ENCODE data around the gene EFNA5. TPM values are rescaled to one million over a fixed set of nuclear protein-coding genes. Genes with fewer than 3 reads are reported as not detected.

The EFNA5 gene
- polyA plus RNA-seq, 1 of the 3 experiments (the other 2 are of a cell fraction), result 0.81 TPM

- no peak for TF ChIP-seq REST (IDR thresholded peaks at IDR 0.05; ENCODE audit: low read depth, low read length)
- no peak for TF ChIP-seq ELF1 (IDR thresholded peaks at IDR 0.05)
- TF ChIP-seq FOXJ3 (CRISPR knock-in tag; IDR thresholded peaks at IDR 0.05), result no peak
- TF ChIP-seq FOXM1 (IDR thresholded peaks at IDR 0.05; ENCODE audit: low read depth), result no peak
- TF ChIP-seq POLR2AphosphoS5 (IDR thresholded peaks at IDR 0.05; ENCODE audit: low read depth, low read length), result no peak
Observed at GRCh38 chr5:107572715-107573368, 97.9 kb downstream of the EFNA5 start (continued).

- peak overlapping the region; percentile 90 for H2AFZ ChIP-seq (ENCODE audit: low read depth)
- peak; percentile 75 for DNase-seq
- no peaks in the 10 kb centered on the region for H3K79me2 ChIP-seq (ENCODE audit: insufficient read depth)
- H3K4me3 ChIP-seq (ENCODE audit: low read depth in 2 of 2, low read length in 1 of 2), result peak overlapping the region; percentile 22 to 56
- no peaks in the 10 kb centered on the region for H3K36me3 ChIP-seq (replicated peaks in 1 of 2; ENCODE audit: control insufficient read depth in 1 of 2, insufficient read depth in 2 of 2, low read length in 1 of 2)
- no peaks in the 10 kb centered on the region for H3K9me3 ChIP-seq
- ChIA-PET CTCF (interaction anchor here (0.6 to 4.2 kb wide), 44 partner anchors 10 to 358 kb away, joined by 3 to 42 read pairs (median 4); no protein-coding TSS in a partner anchor), POLR2A (interaction anchor here (0.7 to 2.7 kb wide), 5 partner anchors 34 to 98 kb away, joined by 3 to 8 read pairs (median 4); no protein-coding TSS in a partner anchor)
- WGBS (ENCODE audit: low lambda C conversion rate), result 15% methylated on average over 26 of the region's 26 CpGs
- H3K27ac ChIP-seq (ENCODE audit: low read depth in 2 of 2, low read length in 1 of 2), result peak overlapping the region in 1 of 2 experiments; percentile 39; a peak in 1 of 4 replicates
- 0 out of 2 replicates have a peak overlapping the region, but pooled peaks have one; percentile 16 for H3K9ac ChIP-seq
- H4K20me1 ChIP-seq (ENCODE audit: insufficient read depth), result no peaks in the 10 kb centered on the region
- no peaks in the 10 kb centered on the region for H3F3A ChIP-seq (replicated peaks; ENCODE audit: insufficient read depth)
- no peaks in the 10 kb centered on the region for H3K27me3 ChIP-seq (ENCODE audit: insufficient read depth)
- no peaks in the 10 kb centered on the region for H3K9me2 ChIP-seq
- peaks cover 6 to 22% of the 10 kb centered on the region in 2 experiments; a peak in 3 of 4 replicates for H3K4me1 ChIP-seq (ENCODE audit: control insufficient read depth in 1 of 2, insufficient read depth in 2 of 2, low read depth in 1 of 2, low read length in 1 of 2)
- peak overlapping the region; percentile 82 for H3K4me2 ChIP-seq
- no peak for TF ChIP-seq ELF1 (IDR thresholded peaks at IDR 0.05)
- no peak for TF ChIP-seq RFX5 (IDR thresholded peaks at IDR 0.05; ENCODE audit: low read length)
- TF ChIP-seq YY1 (IDR thresholded peaks at IDR 0.05; ENCODE audit: low read depth), result no peak
- TF ChIP-seq IRF3 (IDR thresholded peaks at IDR 0.05; ENCODE audit: low read depth, low read length), result no peak
- TF ChIP-seq NFIC (IDR thresholded peaks at IDR 0.05; ENCODE audit: borderline replicate concordance), result peak; percentile 96
- TF ChIP-seq RCOR1 (IDR thresholded peaks at IDR 0.05; ENCODE audit: low read length), result peak; percentile 37; the same call in 1 of the 2 replicates
- no peak for TF ChIP-seq EZH2phosphoT487 (IDR thresholded peaks at IDR 0.05; ENCODE audit: borderline replicate concordance, low read depth)
- peak; percentile 25; the same call in 1 of the 2 replicates for TF ChIP-seq MAX (IDR thresholded peaks at IDR 0.05; ENCODE audit: low read depth)
- TF ChIP-seq CHD2 (IDR thresholded peaks at IDR 0.05; ENCODE audit: low read length, partially characterized antibody), result no peak
- peak; percentile 24; the same call in 1 of the 2 replicates for TF ChIP-seq MXI1 (IDR thresholded peaks at IDR 0.05; ENCODE audit: low read depth, low read length)
- TF ChIP-seq EP300 (IDR thresholded peaks at IDR 0.05; ENCODE audit: borderline replicate concordance in 1 of 2, low read depth in 1 of 2, low read length in 1 of 2), result peak in 1 of 2 experiments; percentile 13; a peak in 1 of 4 replicates
- no peak for TF ChIP-seq USF1 (IDR thresholded peaks at IDR 0.05; ENCODE audit: borderline replicate concordance, low read depth)
- no peak for TF ChIP-seq TAF1 (IDR thresholded peaks at IDR 0.05; ENCODE audit: borderline replicate concordance, low read depth, low read length)
- TF ChIP-seq ZBTB33 (IDR thresholded peaks at IDR 0.05; ENCODE audit: borderline replicate concordance, low read depth), result no peak
- TF ChIP-seq RXRA (IDR thresholded peaks at IDR 0.05; ENCODE audit: borderline replicate concordance, low read depth), result no peak
- TF ChIP-seq GATA2 (CRISPR knock-in tag; IDR thresholded peaks at IDR 0.05), result peak; percentile 49; the same call in 1 of the 2 replicates
- TF ChIP-seq MEF2A (IDR thresholded peaks at IDR 0.05; ENCODE audit: borderline replicate concordance, low read depth), result no peak
Observed at GRCh38 chr5:107571621-107572536, 98.9 kb downstream of the EFNA5 start.

Data from SK-N-SH (cell line).